ENCODE results near the gene NDUFB4.

Gene NDUFB4

DNA sequence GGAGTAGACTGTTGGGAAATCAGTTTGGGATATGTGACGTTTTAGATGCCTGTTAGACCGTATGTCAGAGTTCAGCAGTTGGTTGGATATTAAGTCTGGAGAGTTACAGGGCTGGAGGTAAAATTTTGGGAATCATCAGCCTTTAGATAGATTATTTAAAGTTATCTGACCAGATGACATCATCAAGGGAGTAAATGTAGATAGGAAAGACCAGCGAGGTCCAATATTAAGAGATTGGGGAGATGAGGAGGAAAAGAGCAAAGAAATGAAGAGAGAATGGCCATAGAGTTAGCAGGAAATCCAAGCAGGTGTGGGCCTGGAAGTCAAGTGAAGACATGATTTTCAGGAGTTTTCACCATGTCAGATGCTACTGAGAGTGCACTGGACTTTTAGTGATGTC, 3.1 kb downstream of the NDUFB4 start:
- peaks cover 15 to 56% of the 10 kb centered on the region in 2 experiments for H3K36me3 ChIP-seq (ENCODE audit: control insufficient read depth in 2 of 2, insufficient read depth in 1 of 2, low read length in 2 of 2)
- ChIA-PET POLR2A (interaction anchor here (0.6 kb wide), 1 partner anchor 212 kb away, joined by 6 read pairs; no protein-coding TSS in a partner anchor), CTCF (no interaction called here)
- no peak overlapping the region for H3K27ac ChIP-seq (ENCODE audit: extremely low read depth, low read depth, low read length)
- no peaks in the 10 kb centered on the region for H3K4me1 ChIP-seq (ENCODE audit: control insufficient read depth, insufficient read depth, low read length)
- no peaks in the 10 kb centered on the region for H3K9me3 ChIP-seq (ENCODE audit: control insufficient read depth, insufficient read depth, low read depth, low read length)
- TF ChIP-seq, protein P1, sequence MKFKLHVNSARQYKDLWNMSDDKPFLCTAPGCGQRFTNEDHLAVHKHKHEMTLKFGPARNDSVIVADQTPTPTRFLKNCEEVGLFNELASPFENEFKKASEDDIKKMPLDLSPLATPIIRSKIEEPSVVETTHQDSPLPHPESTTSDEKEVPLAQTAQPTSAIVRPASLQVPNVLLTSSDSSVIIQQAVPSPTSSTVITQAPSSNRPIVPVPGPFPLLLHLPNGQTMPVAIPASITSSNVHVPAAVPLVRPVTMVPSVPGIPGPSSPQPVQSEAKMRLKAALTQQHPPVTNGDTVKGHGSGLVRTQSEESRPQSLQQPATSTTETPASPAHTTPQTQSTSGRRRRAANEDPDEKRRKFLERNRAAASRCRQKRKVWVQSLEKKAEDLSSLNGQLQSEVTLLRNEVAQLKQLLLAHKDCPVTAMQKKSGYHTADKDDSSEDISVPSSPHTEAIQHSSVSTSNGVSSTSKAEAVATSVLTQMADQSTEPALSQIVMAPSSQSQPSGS (tag by site-specific recombination; IDR thresholded peaks at IDR 0.05; ENCODE audit: low read depth): peak; percentile 40
- TF ChIP-seq GLIS2 (tag by site-specific recombination; IDR thresholded peaks at IDR 0.05): no peak
- H3K4me3 ChIP-seq (ENCODE audit: low read depth, low read length): no peak overlapping the region

DNA sequence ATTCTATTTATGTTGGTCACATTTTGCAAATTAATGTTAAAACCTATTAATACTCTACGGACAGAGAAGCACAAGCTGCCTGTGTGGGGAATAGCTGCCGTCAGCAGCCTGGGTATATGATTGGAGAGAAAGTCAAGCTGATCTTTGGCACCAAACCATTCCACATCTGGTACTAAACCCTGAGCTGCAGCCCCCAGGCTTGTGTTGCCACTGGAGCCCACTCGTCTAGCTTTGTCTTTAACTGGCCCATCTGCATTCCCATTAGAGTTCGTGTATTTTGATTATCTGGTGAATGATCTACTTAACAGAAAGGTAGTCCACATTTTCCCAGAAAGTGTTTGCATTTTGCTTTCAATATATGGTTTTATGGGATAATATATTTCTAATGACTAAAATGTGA, 5.4 kb downstream of the NDUFB4 start:
- ChIA-PET CTCF (no interaction called here), POLR2A (no interaction called here)
- H3K27ac ChIP-seq (ENCODE audit: extremely low read depth, low read depth, low read length): no peak overlapping the region
- peaks cover 15 to 56% of the 10 kb centered on the region in 2 experiments for H3K36me3 ChIP-seq (ENCODE audit: control insufficient read depth in 2 of 2, insufficient read depth in 1 of 2, low read length in 2 of 2)
- no peaks in the 10 kb centered on the region for H3K9me3 ChIP-seq (ENCODE audit: control insufficient read depth, insufficient read depth, low read depth, low read length)
- H3K4me3 ChIP-seq (ENCODE audit: low read depth, low read length): no peak overlapping the region
- TF ChIP-seq PRDM1 (tag by site-specific recombination; IDR thresholded peaks at IDR 0.05): no peak
- TF ChIP-seq ZNF423 (tag by site-specific recombination; IDR thresholded peaks at IDR 0.05): no peak
- no peak for TF ChIP-seq ZNF221 (tag by site-specific recombination; IDR thresholded peaks at IDR 0.05; ENCODE audit: borderline replicate concordance)
- TF ChIP-seq KLF10 (tag by site-specific recombination; IDR thresholded peaks at IDR 0.05): no peak
- no peak for TF ChIP-seq ZNF843 (tag by site-specific recombination; IDR thresholded peaks at IDR 0.05)
- no peak for TF ChIP-seq ZNF350 (tag by site-specific recombination; IDR thresholded peaks at IDR 0.05)
- TF ChIP-seq SCRT2 (tag by site-specific recombination; IDR thresholded peaks at IDR 0.05): no peak
- TF ChIP-seq ZNF174 (tag by site-specific recombination; IDR thresholded peaks at IDR 0.05): no peak
- no peak for TF ChIP-seq ZNF664 (tag by site-specific recombination; IDR thresholded peaks at IDR 0.05)
- TF ChIP-seq, protein P2, sequence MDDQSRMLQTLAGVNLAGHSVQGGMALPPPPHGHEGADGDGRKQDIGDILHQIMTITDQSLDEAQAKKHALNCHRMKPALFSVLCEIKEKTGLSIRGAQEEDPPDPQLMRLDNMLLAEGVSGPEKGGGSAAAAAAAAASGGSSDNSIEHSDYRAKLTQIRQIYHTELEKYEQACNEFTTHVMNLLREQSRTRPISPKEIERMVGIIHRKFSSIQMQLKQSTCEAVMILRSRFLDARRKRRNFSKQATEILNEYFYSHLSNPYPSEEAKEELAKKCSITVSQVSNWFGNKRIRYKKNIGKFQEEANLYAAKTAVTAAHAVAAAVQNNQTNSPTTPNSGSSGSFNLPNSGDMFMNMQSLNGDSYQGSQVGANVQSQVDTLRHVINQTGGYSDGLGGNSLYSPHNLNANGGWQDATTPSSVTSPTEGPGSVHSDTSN (CRISPR knock-in tag; IDR thresholded peaks at IDR 0.05): no peak
- H3K4me1 ChIP-seq (ENCODE audit: control insufficient read depth, insufficient read depth, low read length): no peaks in the 10 kb centered on the region

DNA sequence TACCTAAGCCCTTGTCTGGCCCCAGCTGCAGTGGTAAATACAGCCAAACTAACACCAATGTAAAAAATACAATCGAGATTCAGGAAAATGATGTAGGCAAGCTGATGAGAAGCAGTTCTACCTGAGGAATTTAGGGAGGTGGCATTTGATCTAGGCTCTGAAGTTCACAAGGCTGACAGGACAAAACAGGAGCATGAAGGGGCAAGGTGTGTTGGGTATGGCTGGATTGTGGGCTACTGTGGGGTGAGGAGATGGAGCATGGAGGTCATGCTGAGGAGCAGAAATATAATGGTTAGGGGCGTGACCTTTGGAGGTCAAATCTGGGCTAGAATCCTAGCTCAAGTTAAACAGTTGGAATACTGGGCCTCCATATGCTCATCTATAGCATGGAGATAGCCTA, 6.5 kb downstream of the NDUFB4 start:
- Histone ChIP-seq H3K9me3 (ENCODE audit: control insufficient read depth, insufficient read depth, low read depth, low read length) (no peaks in the 10 kb centered on the region), H3K4me3 (ENCODE audit: low read depth, low read length) (no peak overlapping the region), H3K36me3 (ENCODE audit: control insufficient read depth in 2 of 2, insufficient read depth in 1 of 2, low read length in 2 of 2) (peaks cover 15 to 51% of the 10 kb centered on the region in 2 experiments), H3K4me1 (ENCODE audit: control insufficient read depth, insufficient read depth, low read length) (no peaks in the 10 kb centered on the region), H3K27ac (ENCODE audit: extremely low read depth, low read depth, low read length) (no peak overlapping the region)
- CTCF ChIA-PET: no interaction called here
- TF ChIP-seq ZNF23 (tag by site-specific recombination; IDR thresholded peaks at IDR 0.05; ENCODE audit: borderline replicate concordance): no peak
- no peak for TF ChIP-seq ZNF214 (tag by site-specific recombination; IDR thresholded peaks at IDR 0.05; ENCODE audit: borderline replicate concordance)
- no peak for TF ChIP-seq EGR2 (tag by site-specific recombination; IDR thresholded peaks at IDR 0.05; ENCODE audit: low read depth)
- TF ChIP-seq, protein P3, sequence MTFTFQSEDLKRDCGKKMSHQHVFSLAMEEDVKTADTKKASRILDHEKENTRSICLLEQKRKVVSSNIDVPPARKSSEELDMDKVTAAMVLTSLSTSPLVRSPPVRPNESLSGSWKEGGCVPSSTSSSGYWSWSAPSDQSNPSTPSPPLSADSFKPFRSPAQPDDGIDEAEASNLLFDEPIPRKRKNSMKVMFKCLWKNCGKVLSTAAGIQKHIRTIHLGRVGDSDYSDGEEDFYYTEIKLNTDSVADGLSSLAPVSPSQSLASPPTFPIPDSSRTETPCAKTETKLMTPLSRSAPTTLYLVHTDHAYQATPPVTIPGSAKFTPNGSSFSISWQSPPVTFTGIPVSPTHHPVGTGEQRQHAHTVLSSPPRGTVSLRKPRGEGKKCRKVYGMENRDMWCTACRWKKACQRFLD (tag by site-specific recombination; IDR thresholded peaks at IDR 0.05): no peak
- POLR2A ChIA-PET: no interaction called here

All from HEK293 (cell line).